ENCODE measurements around the gene PRR23B. TPM values are rescaled to one million over a fixed set of nuclear protein-coding genes. Genes with fewer than 3 reads are reported as not detected.

PRR23B gene
- total and polyA plus RNA-seq, 2 donors (not counting 1 experiment from before 2014, with no cell fraction given), result not detected

DNA sequence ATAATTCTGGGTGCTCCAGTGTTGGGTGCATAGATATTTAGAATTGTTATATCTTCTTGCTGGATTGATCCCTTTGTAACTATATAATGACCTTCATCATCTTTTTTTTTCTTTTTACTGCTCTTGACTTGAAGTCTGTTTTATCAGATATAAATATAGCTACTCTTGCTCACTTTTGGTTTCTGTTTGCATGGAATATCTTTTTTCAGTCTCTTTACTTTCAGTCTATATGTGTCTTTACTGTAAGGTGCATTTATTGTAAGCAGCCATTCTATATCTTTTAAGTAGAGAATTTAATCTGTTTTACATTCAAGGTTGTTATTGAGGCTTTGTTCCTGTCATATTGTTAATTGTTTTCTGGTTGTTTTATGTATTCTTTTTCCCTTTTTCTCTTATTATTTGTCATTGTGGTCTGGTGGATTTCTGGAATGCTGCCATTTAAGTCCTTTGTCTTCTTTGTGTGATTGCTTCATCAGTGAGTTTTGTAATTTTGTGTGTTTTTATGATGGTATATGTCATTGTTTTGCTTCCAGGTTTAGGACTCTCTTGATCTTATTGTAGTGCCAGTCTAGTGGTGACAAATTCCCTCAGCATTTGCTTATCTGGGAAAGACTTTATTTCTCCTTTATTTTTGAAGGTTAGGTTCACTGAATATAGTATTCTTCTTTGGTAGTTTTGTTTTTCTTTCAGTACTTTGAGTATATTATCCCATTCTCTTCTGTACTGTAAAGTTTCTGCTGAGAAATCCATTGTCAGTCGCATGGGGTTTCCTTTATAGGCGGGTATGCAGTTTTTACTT, 32.3 kb upstream of the PRR23B start:
- H3K27me3 Mint-ChIP-seq, result no peaks in the 10 kb centered on the region
- Histone ChIP-seq H3K79me2 (ENCODE audit: control insufficient read depth, insufficient read depth, low read length) (no peaks in the 10 kb centered on the region), H3K4me2 (replicated peaks; ENCODE audit: low read depth, low read length, poor library complexity, severe bottlenecking) (no peak overlapping the region), H4K20me1 (ENCODE audit: control insufficient read depth, insufficient read depth, low read length, poor library complexity, severe bottlenecking) (no peaks in the 10 kb centered on the region), H2AFZ (ENCODE audit: insufficient read depth, low read depth, low read length, poor library complexity, severe bottlenecking) (no peak overlapping the region), H3K27ac (ENCODE audit: low read length in 2 of 2) (no peak overlapping the region), H3K4me3 (ENCODE audit: control extremely low read depth in 1 of 5, extremely low read depth in 1 of 5, insufficient read depth in 1 of 5, low read depth in 2 of 5, low read length in 4 of 5) (no peak overlapping the region), H3K9ac (ENCODE audit: low read length) (no peak overlapping the region), H3K27me3 (replicated peaks in 1 of 4; ENCODE audit: control extremely low read depth in 1 of 4, control insufficient read depth in 3 of 4, insufficient read depth in 4 of 4, low read length in 3 of 4) (no peaks in the 10 kb centered on the region), H3K4me1 (ENCODE audit: control insufficient read depth in 2 of 2, insufficient read depth in 2 of 2, low read length in 2 of 2) (no peaks in the 10 kb centered on the region), H3K36me3 (replicated peaks in 1 of 2; ENCODE audit: control extremely low read depth in 1 of 2, control insufficient read depth in 1 of 2, extremely low read depth in 1 of 2, insufficient read depth in 2 of 2, low read length in 1 of 2) (no peaks in the 10 kb centered on the region), H3K9me3 (ENCODE audit: control extremely low read depth in 1 of 3, control insufficient read depth in 2 of 3, insufficient read depth in 1 of 3, low read length in 2 of 3) (peaks cover 4 to 14% (median 13%) of the 10 kb centered on the region in 3 donors)
- DNase-seq (no peak), ATAC-seq (ENCODE audit: low read depth) (no peak)
- H3K9me3 Mint-ChIP-seq (ENCODE audit: insufficient read depth), result peaks cover 13% of the 10 kb centered on the region
- ChIA-PET CTCF (no interaction called here), POLR2A (no interaction called here)
- no CpG with 5 or more reads among the region's 2 CpGs for WGBS (ENCODE audit: insufficient coverage)
- H3K4me1 Mint-ChIP-seq, result no peaks in the 10 kb centered on the region
- H3K4me3 Mint-ChIP-seq, result no peak overlapping the region
- no peak overlapping the region for H3K27ac Mint-ChIP-seq
- TF ChIP-seq EZH2 (IDR thresholded peaks at IDR 0.05; ENCODE audit: borderline replicate concordance, insufficient read depth, low read depth, low read length, poor library complexity, severe bottlenecking), result no peak
- TF ChIP-seq, protein P1, sequence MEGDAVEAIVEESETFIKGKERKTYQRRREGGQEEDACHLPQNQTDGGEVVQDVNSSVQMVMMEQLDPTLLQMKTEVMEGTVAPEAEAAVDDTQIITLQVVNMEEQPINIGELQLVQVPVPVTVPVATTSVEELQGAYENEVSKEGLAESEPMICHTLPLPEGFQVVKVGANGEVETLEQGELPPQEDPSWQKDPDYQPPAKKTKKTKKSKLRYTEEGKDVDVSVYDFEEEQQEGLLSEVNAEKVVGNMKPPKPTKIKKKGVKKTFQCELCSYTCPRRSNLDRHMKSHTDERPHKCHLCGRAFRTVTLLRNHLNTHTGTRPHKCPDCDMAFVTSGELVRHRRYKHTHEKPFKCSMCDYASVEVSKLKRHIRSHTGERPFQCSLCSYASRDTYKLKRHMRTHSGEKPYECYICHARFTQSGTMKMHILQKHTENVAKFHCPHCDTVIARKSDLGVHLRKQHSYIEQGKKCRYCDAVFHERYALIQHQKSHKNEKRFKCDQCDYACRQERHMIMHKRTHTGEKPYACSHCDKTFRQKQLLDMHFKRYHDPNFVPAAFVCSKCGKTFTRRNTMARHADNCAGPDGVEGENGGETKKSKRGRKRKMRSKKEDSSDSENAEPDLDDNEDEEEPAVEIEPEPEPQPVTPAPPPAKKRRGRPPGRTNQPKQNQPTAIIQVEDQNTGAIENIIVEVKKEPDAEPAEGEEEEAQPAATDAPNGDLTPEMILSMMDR (IDR thresholded peaks at IDR 0.05), result no peak
- intact Hi-C loops (cut with micrococcal nuclease), result no loop called here

DNA sequence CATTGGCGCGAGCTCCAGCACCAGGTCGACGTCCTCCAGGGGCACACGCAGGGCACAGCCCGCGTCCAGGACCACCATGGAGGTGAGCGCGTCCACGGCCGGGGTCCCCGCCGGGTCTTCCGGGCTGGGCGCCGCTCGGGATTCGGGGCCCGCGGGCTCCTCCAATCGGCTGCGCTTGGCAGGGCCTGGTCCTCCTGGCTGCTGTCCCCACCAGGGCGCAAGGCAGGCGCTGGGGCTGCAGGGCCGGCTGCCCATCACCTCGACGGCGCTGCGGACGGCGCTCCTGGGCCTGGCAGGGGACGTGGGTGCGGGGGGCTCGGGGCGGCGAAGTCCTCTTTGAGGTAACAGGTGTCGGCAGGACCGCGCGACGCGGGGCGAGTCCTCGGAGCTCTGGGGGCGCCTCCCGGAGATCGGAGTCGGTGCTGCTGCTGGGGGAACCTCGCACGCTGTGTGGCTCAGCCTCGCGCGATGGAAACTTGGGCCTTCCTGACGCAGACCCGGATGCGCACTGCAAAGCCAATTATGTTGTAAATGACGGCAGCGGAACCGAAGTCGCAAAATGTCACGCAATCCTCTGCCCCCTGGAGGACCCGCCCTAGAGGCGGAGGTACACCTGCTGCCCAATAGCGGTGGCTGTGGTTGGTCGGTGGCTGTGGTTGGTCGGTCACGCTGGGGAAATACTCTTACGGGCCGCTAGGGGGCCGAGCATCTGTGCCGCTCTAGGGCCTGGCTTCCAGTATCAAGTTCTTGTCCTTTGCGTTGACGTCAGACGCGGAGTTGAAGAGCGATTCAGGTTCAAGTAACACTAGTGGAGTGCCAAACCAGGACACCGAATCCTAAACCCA, 23.9 kb upstream of the PRR23B start, which contains the start of gene PRR23C:
TSS of gene PRR23C (minus strand) at position 527 of the 845 bp plus-strand sequence. CDS start at position 255, 272 bp downstream.
- ATAC-seq (ENCODE audit: low read depth) (no peak), DNase-seq (no peak)
- H3K27ac ChIP-seq (ENCODE audit: low read length in 2 of 2), result no peak within 1 kb of the TSS
- intact Hi-C loops (cut with micrococcal nuclease), result no loop called here
- peaks cover 0 to 33% (median 0%) of the 10 kb centered on the region in 3 donors for H3K9me3 ChIP-seq (ENCODE audit: control extremely low read depth in 1 of 3, control insufficient read depth in 2 of 3, insufficient read depth in 1 of 3, low read length in 2 of 3)
- no peak within 1 kb of the TSS for H3K4me3 ChIP-seq (ENCODE audit: control extremely low read depth in 1 of 5, extremely low read depth in 1 of 5, insufficient read depth in 1 of 5, low read depth in 2 of 5, low read length in 4 of 5)
- H4K20me1 ChIP-seq (ENCODE audit: control insufficient read depth, insufficient read depth, low read length, poor library complexity, severe bottlenecking), result no peaks in the 10 kb centered on the region
- no peaks in the 10 kb centered on the region for H3K4me1 Mint-ChIP-seq
- no peaks in the 10 kb centered on the region for H3K79me2 ChIP-seq (ENCODE audit: control insufficient read depth, insufficient read depth, low read length)
- CTCF ChIA-PET, result no interaction called here
- H3K27ac Mint-ChIP-seq, result no peak within 1 kb of the TSS
- no peaks in the 10 kb centered on the region for H3K36me3 ChIP-seq (replicated peaks in 1 of 2; ENCODE audit: control extremely low read depth in 1 of 2, control insufficient read depth in 1 of 2, extremely low read depth in 1 of 2, insufficient read depth in 2 of 2, low read length in 1 of 2)
- no peaks in the 10 kb centered on the region for H3K4me1 ChIP-seq (ENCODE audit: control insufficient read depth in 2 of 2, insufficient read depth in 2 of 2, low read length in 2 of 2)
- peaks cover 6% of the 10 kb centered on the region for H3K9me3 Mint-ChIP-seq (ENCODE audit: insufficient read depth)
- no peak for TF ChIP-seq EZH2 (IDR thresholded peaks at IDR 0.05; ENCODE audit: borderline replicate concordance, insufficient read depth, low read depth, low read length, poor library complexity, severe bottlenecking)
- TF ChIP-seq, protein P1 (IDR thresholded peaks at IDR 0.05), result no peak
- no peak within 1 kb of the TSS for H3K9ac ChIP-seq (ENCODE audit: low read length)
- H2AFZ ChIP-seq (ENCODE audit: insufficient read depth, low read depth, low read length, poor library complexity, severe bottlenecking), result no peak within 1 kb of the TSS
- H3K4me3 Mint-ChIP-seq, result no peak within 1 kb of the TSS
- H3K27me3 Mint-ChIP-seq, result no peaks in the 10 kb centered on the region
- WGBS (ENCODE audit: insufficient coverage), result 66% methylated on average over 71 of the region's 77 CpGs
- no peak within 1 kb of the TSS for H3K4me2 ChIP-seq (replicated peaks; ENCODE audit: low read depth, low read length, poor library complexity, severe bottlenecking)
- POLR2A ChIA-PET, result no interaction called here
- no peaks in the 10 kb centered on the region for H3K27me3 ChIP-seq (replicated peaks in 1 of 4; ENCODE audit: control extremely low read depth in 1 of 4, control insufficient read depth in 3 of 4, insufficient read depth in 4 of 4, low read length in 3 of 4)

All from B cell (primary cell).